Esophagus muscularis mucosa (tissue), 4 donors: ENCODE measurements around the gene TAF6.

Experiments
- EP300 ChIP-seq: sonication (generic); formaldehyde crosslinking; IDR thresholded peaks from one replicate; pipeline ENCODE4 v1.6.1; 2017; ENCODE audit warnings: antibody characterized with exemption
- POLR2A ChIP-seq: fragments of 450-650 bp; IDR thresholded peaks from one replicate; pipeline ENCODE4 v1.6.1; 2017; ENCODE audit warnings: antibody characterized with exemption, moderate library complexity, mild to moderate bottlenecking, low read depth
- POLR2AphosphoS5 ChIP-seq, 2 donors: sonication (generic); formaldehyde crosslinking; IDR thresholded peaks; one replicate each; pipeline ENCODE4 v1.6.1; 2017; ENCODE audit warnings: antibody characterized with exemption in 2 of 2
- TF ChIP-seq, protein P1 (sequence below), 3 experiments: fragments of 200-600 bp in 2 of 3; fragments of 450-650 bp in 1 of 3; sonication (generic) in 2 of 3; IDR thresholded peaks; one replicate each; pipeline ENCODE4 v1.5.1; 2017 to 2019; ENCODE audit warnings: antibody characterized with exemption in 3 of 3, mild to moderate bottlenecking in 2 of 3, moderate library complexity in 1 of 3

- TF ChIP-seq, protein P1, sequence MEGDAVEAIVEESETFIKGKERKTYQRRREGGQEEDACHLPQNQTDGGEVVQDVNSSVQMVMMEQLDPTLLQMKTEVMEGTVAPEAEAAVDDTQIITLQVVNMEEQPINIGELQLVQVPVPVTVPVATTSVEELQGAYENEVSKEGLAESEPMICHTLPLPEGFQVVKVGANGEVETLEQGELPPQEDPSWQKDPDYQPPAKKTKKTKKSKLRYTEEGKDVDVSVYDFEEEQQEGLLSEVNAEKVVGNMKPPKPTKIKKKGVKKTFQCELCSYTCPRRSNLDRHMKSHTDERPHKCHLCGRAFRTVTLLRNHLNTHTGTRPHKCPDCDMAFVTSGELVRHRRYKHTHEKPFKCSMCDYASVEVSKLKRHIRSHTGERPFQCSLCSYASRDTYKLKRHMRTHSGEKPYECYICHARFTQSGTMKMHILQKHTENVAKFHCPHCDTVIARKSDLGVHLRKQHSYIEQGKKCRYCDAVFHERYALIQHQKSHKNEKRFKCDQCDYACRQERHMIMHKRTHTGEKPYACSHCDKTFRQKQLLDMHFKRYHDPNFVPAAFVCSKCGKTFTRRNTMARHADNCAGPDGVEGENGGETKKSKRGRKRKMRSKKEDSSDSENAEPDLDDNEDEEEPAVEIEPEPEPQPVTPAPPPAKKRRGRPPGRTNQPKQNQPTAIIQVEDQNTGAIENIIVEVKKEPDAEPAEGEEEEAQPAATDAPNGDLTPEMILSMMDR (IDR thresholded peaks at IDR 0.05), result no peak
- TF ChIP-seq POLR2A, result no peak
- TF ChIP-seq EP300, result no peak
- TF ChIP-seq POLR2AphosphoS5 (IDR thresholded peaks at IDR 0.05), result no peak
Measured at GRCh38 chr7:100167912-100168323, 48.8 kb upstream of the TAF6 start.
